ENCODE data around the gene HIP1. TPM values are rescaled to one million over a fixed set of nuclear protein-coding genes. Genes with fewer than 3 reads are reported as not detected.
A peak's percentile ranks its signal among the peaks of the same experiment; 100 is the strongest.
"Not testable (repeated sequence)": the region's sequence is repeated elsewhere in the genome, so short reads cannot be mapped to it uniquely, and the experiment has no call there.

The HIP1 gene
- polyA plus RNA-seq, 4 donors: 0.22 to 7.1 (median 2.2) TPM

DNA sequence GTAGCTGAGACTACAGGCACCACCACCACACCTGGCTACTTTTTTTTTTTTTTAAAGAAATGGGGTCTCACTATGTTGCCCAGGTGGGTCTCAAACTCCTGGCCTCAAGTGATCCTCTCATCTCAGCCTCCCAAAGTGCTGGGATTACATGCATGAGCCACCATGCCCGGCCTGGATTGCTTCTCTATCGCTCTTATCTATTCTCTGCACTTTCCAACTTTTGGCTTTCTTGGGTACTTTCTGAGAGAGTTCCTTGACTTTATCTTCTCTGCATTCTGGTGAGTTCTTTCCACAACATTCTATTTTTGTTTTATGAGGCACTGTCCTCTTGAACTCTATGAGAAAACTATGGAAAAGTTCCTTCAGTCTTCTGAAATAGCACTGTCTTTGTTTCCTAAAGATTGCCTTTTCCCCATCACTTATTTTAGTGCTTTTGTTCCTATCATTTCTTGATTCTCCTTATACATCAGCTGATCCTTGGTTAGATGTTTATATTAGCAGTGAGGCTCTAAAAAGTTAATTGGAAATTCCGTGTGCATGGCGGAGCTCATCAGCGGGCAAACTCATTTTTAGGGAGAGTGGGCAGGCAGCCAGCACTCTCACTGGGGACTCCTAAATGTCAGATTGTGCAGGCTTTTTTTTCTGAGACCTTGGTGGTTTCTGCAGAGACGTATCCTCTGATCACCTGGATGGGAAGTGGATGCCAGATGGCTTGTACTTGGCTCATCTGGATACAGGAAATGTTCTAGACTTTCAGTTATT lies 43.9 kb downstream of the HIP1 start:
- Histone ChIP-seq H3K36me3 (ENCODE audit: control insufficient read depth in 3 of 3, insufficient read depth in 2 of 3, low read depth in 1 of 3, low read length in 3 of 3) (no peaks in the 10 kb centered on the region), H3K4me3 (ENCODE audit: low read depth in 1 of 3, low read length in 3 of 3) (no peak overlapping the region), H3K27me3 (ENCODE audit: control insufficient read depth in 3 of 3, insufficient read depth in 3 of 3, low read length in 3 of 3) (no peaks in the 10 kb centered on the region), H3K4me1 (ENCODE audit: control insufficient read depth in 3 of 3, insufficient read depth in 2 of 3, low read depth in 1 of 3, low read length in 2 of 3) (no peaks in the 10 kb centered on the region), H3K27ac (ENCODE audit: low read depth in 1 of 3, low read length in 2 of 3) (no peak overlapping the region), H3K9me3 (ENCODE audit: control insufficient read depth in 2 of 2, insufficient read depth in 1 of 2, low read depth in 1 of 2, low read length in 1 of 2) (no peaks in the 10 kb centered on the region)
- WGBS, 3 donors: 72 to 84% (median 82%) methylated on average over 6 of the region's 6 CpGs
- FAIRE-seq (no peak), DNase-seq (no peak)

GRCh38 chr7:75693668-75694067 lies 45.1 kb downstream of the HIP1 start:
- H3K4me1 ChIP-seq (ENCODE audit: control insufficient read depth in 3 of 3, insufficient read depth in 2 of 3, low read depth in 1 of 3, low read length in 2 of 3); H3K27ac ChIP-seq (ENCODE audit: low read depth in 1 of 3, low read length in 2 of 3); DNase-seq; H3K36me3 ChIP-seq (ENCODE audit: control insufficient read depth in 3 of 3, insufficient read depth in 2 of 3, low read depth in 1 of 3, low read length in 3 of 3); H3K27me3 ChIP-seq (ENCODE audit: control insufficient read depth in 3 of 3, insufficient read depth in 3 of 3, low read length in 3 of 3); H3K9me3 ChIP-seq (ENCODE audit: control insufficient read depth in 2 of 2, insufficient read depth in 1 of 2, low read depth in 1 of 2, low read length in 1 of 2); FAIRE-seq; H3K4me3 ChIP-seq (ENCODE audit: low read depth in 1 of 3, low read length in 3 of 3): not testable (repeated sequence)
- 85 to 88% (median 88%) methylated on average over 6 of the region's 6 CpGs for WGBS, 3 donors

- WGBS, 3 donors: 36 to 76% (median 49%) methylated on average over 4 of the region's 4 CpGs
- H3K4me1 ChIP-seq (ENCODE audit: control insufficient read depth in 3 of 3, insufficient read depth in 2 of 3, low read depth in 1 of 3, low read length in 2 of 3): no peaks in the 10 kb centered on the region
- no peak overlapping the region for H3K27ac ChIP-seq (ENCODE audit: low read depth in 1 of 3, low read length in 2 of 3)
- no peak for FAIRE-seq
- H3K36me3 ChIP-seq (ENCODE audit: control insufficient read depth in 3 of 3, insufficient read depth in 2 of 3, low read depth in 1 of 3, low read length in 3 of 3): no peaks in the 10 kb centered on the region
- H3K4me3 ChIP-seq (ENCODE audit: low read depth in 1 of 3, low read length in 3 of 3): no peak overlapping the region
- no peaks in the 10 kb centered on the region for H3K9me3 ChIP-seq (ENCODE audit: control insufficient read depth in 2 of 2, insufficient read depth in 1 of 2, low read depth in 1 of 2, low read length in 1 of 2)
- peak; percentile 26 to 42 for DNase-seq
- no peaks in the 10 kb centered on the region for H3K27me3 ChIP-seq (ENCODE audit: control insufficient read depth in 3 of 3, insufficient read depth in 3 of 3, low read length in 3 of 3)
Observed at GRCh38 chr7:75691793-75692543, 46.8 kb downstream of the HIP1 start.

- 83 to 88% (median 83%) methylated on average over 5 of the region's 5 CpGs for WGBS, 3 donors
- Histone ChIP-seq H3K36me3 (ENCODE audit: control insufficient read depth in 3 of 3, insufficient read depth in 2 of 3, low read depth in 1 of 3, low read length in 3 of 3) (no peaks in the 10 kb centered on the region), H3K9me3 (ENCODE audit: control insufficient read depth in 2 of 2, insufficient read depth in 1 of 2, low read depth in 1 of 2, low read length in 1 of 2) (no peaks in the 10 kb centered on the region), H3K27ac (ENCODE audit: low read depth in 1 of 3, low read length in 2 of 3) (no peak overlapping the region), H3K27me3 (ENCODE audit: control insufficient read depth in 3 of 3, insufficient read depth in 3 of 3, low read length in 3 of 3) (no peaks in the 10 kb centered on the region), H3K4me1 (ENCODE audit: control insufficient read depth in 3 of 3, insufficient read depth in 2 of 3, low read depth in 1 of 3, low read length in 2 of 3) (no peaks in the 10 kb centered on the region), H3K4me3 (ENCODE audit: low read depth in 1 of 3, low read length in 3 of 3) (no peak overlapping the region)
- DNase-seq (no peak), FAIRE-seq (no peak)
Observed at GRCh38 chr7:75690121-75690523, 48.6 kb downstream of the HIP1 start.

DNA sequence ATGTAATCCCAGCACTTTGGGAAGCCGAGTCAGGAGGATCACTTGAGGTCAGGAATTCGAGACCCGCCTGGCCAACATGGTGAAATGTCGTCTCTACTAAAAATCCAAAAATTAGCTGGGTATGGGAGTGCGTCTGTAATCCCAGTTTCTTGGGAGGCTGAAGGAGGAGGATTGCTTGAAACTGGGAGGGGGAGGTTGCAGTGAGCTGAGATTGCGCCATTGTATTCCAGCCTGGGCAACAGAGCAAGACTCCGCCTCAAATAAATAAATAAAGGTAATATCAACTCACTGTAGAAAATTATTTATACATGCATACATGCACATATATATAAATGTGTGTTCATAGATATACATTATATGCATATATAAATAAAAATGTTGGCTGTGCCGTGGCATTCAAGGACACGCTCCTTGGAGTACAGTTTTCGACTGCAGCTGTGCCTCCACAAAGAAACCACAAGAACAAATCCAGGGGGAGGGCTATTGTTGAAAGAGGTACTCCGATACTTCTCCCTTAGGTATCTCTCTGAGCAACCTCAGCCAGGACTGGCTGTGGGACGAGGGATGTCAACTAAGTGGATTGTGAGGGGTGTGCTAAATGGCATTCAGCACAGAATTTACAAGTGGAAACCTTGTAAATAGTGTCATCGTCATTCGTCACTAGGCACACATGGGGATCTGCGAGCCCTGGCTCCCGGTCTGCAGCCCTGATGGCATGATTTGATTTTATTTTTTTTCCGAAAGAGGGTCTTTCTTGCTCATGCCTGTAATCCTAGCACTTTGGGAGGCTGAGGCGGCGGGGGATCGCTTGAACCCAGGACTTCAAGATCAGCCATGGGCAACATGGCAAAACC lies 49.3 kb downstream of the HIP1 start:
- DNase-seq (no peak), FAIRE-seq (no peak)
- WGBS, 3 donors: 91 to 96% (median 95%) methylated on average over 20 of the region's 20 CpGs
- Histone ChIP-seq H3K4me3 (ENCODE audit: low read depth in 1 of 3, low read length in 3 of 3) (no peak overlapping the region), H3K4me1 (ENCODE audit: control insufficient read depth in 3 of 3, insufficient read depth in 2 of 3, low read depth in 1 of 3, low read length in 2 of 3) (no peaks in the 10 kb centered on the region), H3K36me3 (ENCODE audit: control insufficient read depth in 3 of 3, insufficient read depth in 2 of 3, low read depth in 1 of 3, low read length in 3 of 3) (no peaks in the 10 kb centered on the region), H3K9me3 (ENCODE audit: control insufficient read depth in 2 of 2, insufficient read depth in 1 of 2, low read depth in 1 of 2, low read length in 1 of 2) (no peaks in the 10 kb centered on the region), H3K27ac (ENCODE audit: low read depth in 1 of 3, low read length in 2 of 3) (no peak overlapping the region), H3K27me3 (ENCODE audit: control insufficient read depth in 3 of 3, insufficient read depth in 3 of 3, low read length in 3 of 3) (no peaks in the 10 kb centered on the region)

GRCh38 chr7:75688200-75689136 lies 50.3 kb downstream of the HIP1 start:
- H3K27me3 ChIP-seq (ENCODE audit: control insufficient read depth in 3 of 3, insufficient read depth in 3 of 3, low read length in 3 of 3): no peaks in the 10 kb centered on the region
- 12 to 37% (median 31%) methylated on average over 35 to 37 of the region's 37 CpGs for WGBS, 3 donors
- peak in 1 of 2 donors; percentile 17 for DNase-seq
- H3K4me3 ChIP-seq (ENCODE audit: low read depth in 1 of 3, low read length in 3 of 3): no peak overlapping the region
- FAIRE-seq: no peak
- H3K9me3 ChIP-seq (ENCODE audit: control insufficient read depth in 2 of 2, insufficient read depth in 1 of 2, low read depth in 1 of 2, low read length in 1 of 2): no peaks in the 10 kb centered on the region
- H3K36me3 ChIP-seq (ENCODE audit: control insufficient read depth in 3 of 3, insufficient read depth in 2 of 3, low read depth in 1 of 3, low read length in 3 of 3): no peaks in the 10 kb centered on the region
- H3K27ac ChIP-seq (ENCODE audit: low read depth in 1 of 3, low read length in 2 of 3): no peak overlapping the region
- no peaks in the 10 kb centered on the region for H3K4me1 ChIP-seq (ENCODE audit: control insufficient read depth in 3 of 3, insufficient read depth in 2 of 3, low read depth in 1 of 3, low read length in 2 of 3)

DNA sequence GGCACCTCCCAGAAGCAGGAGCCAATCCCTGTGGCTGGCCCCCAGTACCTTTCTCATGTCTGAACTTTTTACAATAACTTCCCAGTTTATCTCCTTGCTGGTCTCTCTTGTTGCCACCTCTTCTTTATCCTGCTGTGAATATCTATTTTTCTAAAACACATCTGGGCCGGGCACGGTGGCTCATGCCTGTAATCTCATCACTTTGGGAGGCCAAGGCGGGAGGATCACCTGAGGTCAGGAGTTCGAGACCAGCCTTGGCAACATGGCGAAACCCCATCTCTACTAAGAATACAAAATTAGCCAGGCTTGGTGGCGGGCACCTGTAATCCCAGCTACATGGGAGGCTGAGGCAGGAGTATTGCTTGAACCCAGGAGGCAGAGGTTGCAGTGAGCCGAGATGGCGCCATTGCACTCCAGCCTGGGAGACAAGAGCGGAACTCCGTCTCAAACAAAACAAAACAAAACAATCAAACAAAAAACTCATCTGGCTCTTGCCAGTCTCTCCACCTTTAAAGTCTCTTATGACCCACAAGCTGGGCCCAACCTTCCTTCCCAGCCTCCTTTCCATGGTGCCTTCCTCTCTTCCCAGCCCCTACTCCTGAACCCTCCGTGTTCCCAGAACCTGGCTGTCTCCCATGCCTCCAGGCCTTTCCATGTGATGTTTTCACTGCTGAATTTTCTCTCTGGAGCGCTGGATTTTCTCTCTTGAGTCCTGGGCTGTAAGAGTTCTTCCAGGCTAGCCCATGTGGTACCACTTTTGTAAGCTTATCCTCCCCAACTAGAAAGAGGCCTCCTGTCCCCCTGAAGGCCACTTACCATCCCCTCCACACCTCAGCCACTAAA lies 51.3 kb downstream of the HIP1 start:
- no peaks in the 10 kb centered on the region for H3K9me3 ChIP-seq (ENCODE audit: control insufficient read depth in 2 of 2, insufficient read depth in 1 of 2, low read depth in 1 of 2, low read length in 1 of 2)
- no peak overlapping the region for H3K27ac ChIP-seq (ENCODE audit: low read depth in 1 of 3, low read length in 2 of 3)
- 92 to 96% (median 95%) methylated on average over 12 of the region's 12 CpGs for WGBS, 3 donors
- H3K4me1 ChIP-seq (ENCODE audit: control insufficient read depth in 3 of 3, insufficient read depth in 2 of 3, low read depth in 1 of 3, low read length in 2 of 3): no peaks in the 10 kb centered on the region
- no peak overlapping the region for H3K4me3 ChIP-seq (ENCODE audit: low read depth in 1 of 3, low read length in 3 of 3)
- DNase-seq: no peak
- no peaks in the 10 kb centered on the region for H3K36me3 ChIP-seq (ENCODE audit: control insufficient read depth in 3 of 3, insufficient read depth in 2 of 3, low read depth in 1 of 3, low read length in 3 of 3)
- FAIRE-seq: no peak
- no peaks in the 10 kb centered on the region for H3K27me3 ChIP-seq (ENCODE audit: control insufficient read depth in 3 of 3, insufficient read depth in 3 of 3, low read length in 3 of 3)
